ENCODE results near the gene SRPK3. TPM values are rescaled to one million over a fixed set of nuclear protein-coding genes. Genes with fewer than 3 reads are reported as not detected.

Gene SRPK3
- total and polyA plus RNA-seq, 2 experiments from 2014 or later, result 0.71 TPM; not detected in 1

- no peaks in the 10 kb centered on the region for H3K9me3 ChIP-seq (ENCODE audit: low read depth)
- no peaks in the 10 kb centered on the region for H3K27me3 ChIP-seq
- no peak overlapping the region for H3K4me3 ChIP-seq
- no peaks in the 10 kb centered on the region for H3K36me3 ChIP-seq
- H3K4me1 ChIP-seq (ENCODE audit: low read depth), result no peaks in the 10 kb centered on the region
- H3K27ac ChIP-seq, result no peak overlapping the region
- DNase-seq (ENCODE audit: low read depth in 1 of 2, low spot score in 1 of 2), result no peak
- TF ChIP-seq, protein P1, sequence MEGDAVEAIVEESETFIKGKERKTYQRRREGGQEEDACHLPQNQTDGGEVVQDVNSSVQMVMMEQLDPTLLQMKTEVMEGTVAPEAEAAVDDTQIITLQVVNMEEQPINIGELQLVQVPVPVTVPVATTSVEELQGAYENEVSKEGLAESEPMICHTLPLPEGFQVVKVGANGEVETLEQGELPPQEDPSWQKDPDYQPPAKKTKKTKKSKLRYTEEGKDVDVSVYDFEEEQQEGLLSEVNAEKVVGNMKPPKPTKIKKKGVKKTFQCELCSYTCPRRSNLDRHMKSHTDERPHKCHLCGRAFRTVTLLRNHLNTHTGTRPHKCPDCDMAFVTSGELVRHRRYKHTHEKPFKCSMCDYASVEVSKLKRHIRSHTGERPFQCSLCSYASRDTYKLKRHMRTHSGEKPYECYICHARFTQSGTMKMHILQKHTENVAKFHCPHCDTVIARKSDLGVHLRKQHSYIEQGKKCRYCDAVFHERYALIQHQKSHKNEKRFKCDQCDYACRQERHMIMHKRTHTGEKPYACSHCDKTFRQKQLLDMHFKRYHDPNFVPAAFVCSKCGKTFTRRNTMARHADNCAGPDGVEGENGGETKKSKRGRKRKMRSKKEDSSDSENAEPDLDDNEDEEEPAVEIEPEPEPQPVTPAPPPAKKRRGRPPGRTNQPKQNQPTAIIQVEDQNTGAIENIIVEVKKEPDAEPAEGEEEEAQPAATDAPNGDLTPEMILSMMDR (IDR thresholded peaks at IDR 0.05; ENCODE audit: low read depth, low read length), result no peak
Observed at GRCh38 chrX:153802513-153803045, 21.7 kb downstream of the SRPK3 start.

DNA sequence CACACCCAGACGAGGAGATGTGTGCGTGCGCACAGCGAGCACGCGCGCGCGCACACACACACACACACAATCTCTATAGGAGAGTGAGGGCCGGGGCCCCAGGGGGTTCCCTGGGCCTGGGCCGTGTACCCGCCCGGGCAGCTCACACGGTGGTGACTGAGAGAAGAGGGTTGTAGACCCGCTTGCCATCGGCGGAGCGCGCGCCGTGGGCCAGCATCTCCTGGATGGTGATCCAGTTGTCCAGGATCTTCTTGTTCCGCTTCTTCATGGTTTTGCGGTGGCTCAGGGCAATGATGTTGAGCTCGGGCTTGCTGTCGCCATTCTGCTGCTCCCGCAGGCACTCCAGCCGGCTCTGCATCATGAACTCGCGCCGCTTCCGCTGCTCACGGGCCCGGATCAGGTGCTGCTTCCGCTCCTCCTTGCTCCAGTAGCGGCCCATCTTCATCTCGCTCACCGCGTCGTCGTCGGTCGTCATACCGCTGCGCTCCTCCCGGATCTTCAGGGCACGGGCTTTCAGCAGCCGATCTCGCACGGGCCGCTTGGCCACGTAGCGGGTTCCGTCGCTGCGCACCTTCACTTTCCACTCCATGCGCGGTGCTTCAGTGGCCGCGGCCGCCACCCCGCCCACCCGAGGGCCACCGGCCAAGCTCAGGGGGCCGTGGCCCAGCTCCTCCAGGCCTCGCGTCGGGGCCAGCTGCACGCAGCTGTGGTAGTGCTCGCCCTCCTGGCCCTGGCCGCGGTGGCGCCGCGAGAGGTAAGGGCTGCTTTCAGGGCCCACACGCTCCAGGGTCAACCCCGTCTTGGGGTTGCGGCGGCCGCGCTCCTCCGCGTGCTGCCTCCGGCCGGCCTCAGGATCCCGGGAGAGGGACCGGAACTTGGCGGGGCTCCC is 22.6 kb downstream of the SRPK3 start:
- Histone ChIP-seq H3K4me1 (ENCODE audit: low read depth) (no peaks in the 10 kb centered on the region), H3K27me3 (no peaks in the 10 kb centered on the region), H3K4me3 (no peak overlapping the region), H3K36me3 (no peaks in the 10 kb centered on the region), H3K9me3 (ENCODE audit: low read depth) (no peaks in the 10 kb centered on the region), H3K27ac (no peak overlapping the region)
- DNase-seq (ENCODE audit: low read depth in 1 of 2, low spot score in 1 of 2), result no peak
- TF ChIP-seq, protein P1 (IDR thresholded peaks at IDR 0.05; ENCODE audit: low read depth, low read length), result no peak

GRCh38 chrX:153804100-153804595 is 23.3 kb downstream of the SRPK3 start:
- TF ChIP-seq, protein P1 (IDR thresholded peaks at IDR 0.05; ENCODE audit: low read depth, low read length), result no peak

GRCh38 chrX:153804621-153805020 is 23.8 kb downstream of the SRPK3 start:
- DNase-seq (ENCODE audit: low read depth in 1 of 2, low spot score in 1 of 2), result no peak
- Histone ChIP-seq H3K4me3 (no peak overlapping the region), H3K36me3 (no peaks in the 10 kb centered on the region), H3K4me1 (ENCODE audit: low read depth) (no peaks in the 10 kb centered on the region), H3K27ac (no peak overlapping the region), H3K27me3 (no peaks in the 10 kb centered on the region), H3K9me3 (ENCODE audit: low read depth) (no peaks in the 10 kb centered on the region)
- TF ChIP-seq, protein P1 (IDR thresholded peaks at IDR 0.05; ENCODE audit: low read depth, low read length), result no peak

More at GRCh38 chrX:153804100-153804595, 23.3 kb downstream of the SRPK3 start:
- H3K27ac ChIP-seq, result no peak overlapping the region
- DNase-seq (ENCODE audit: low read depth in 1 of 2, low spot score in 1 of 2), result no peak
- H3K36me3 ChIP-seq, result no peaks in the 10 kb centered on the region
- H3K27me3 ChIP-seq, result no peaks in the 10 kb centered on the region
- H3K4me1 ChIP-seq (ENCODE audit: low read depth), result no peaks in the 10 kb centered on the region
- H3K9me3 ChIP-seq (ENCODE audit: low read depth), result no peaks in the 10 kb centered on the region
- H3K4me3 ChIP-seq, result no peak overlapping the region

- Histone ChIP-seq H3K9me3 (ENCODE audit: low read depth) (no peaks in the 10 kb centered on the region), H3K4me1 (ENCODE audit: low read depth) (no peaks in the 10 kb centered on the region), H3K36me3 (no peaks in the 10 kb centered on the region), H3K27ac (no peak overlapping the region), H3K4me3 (no peak overlapping the region), H3K27me3 (no peaks in the 10 kb centered on the region)
- DNase-seq (ENCODE audit: low read depth in 1 of 2, low spot score in 1 of 2), result no peak
- TF ChIP-seq, protein P1 (IDR thresholded peaks at IDR 0.05; ENCODE audit: low read depth, low read length), result no peak
Observed at GRCh38 chrX:153805436-153805835, 24.6 kb downstream of the SRPK3 start.
